D721Med (cell line): ENCODE measurements around the gene FBXW2.

Experiments used
- DNase-seq: peaks from one replicate; pipeline ENCODE4 v3.0.0; 2011; ENCODE audit warnings: low spot score; ENCODE audit not compliant: insufficient read length
- FAIRE-seq: peaks from 2 replicates; lab custom pipeline; 2011; peaks lifted over from hg19 to GRCh38; lab: Jason Lieb, UNC
- TF ChIP-seq, protein P1 (sequence below): IDR thresholded peaks from 2 replicates; pipeline ENCODE4 v1.5.1; 2012; ENCODE audit warnings: mild to moderate bottlenecking, control low read depth; ENCODE audit not compliant: insufficient read depth; ENCODE audit errors: missing control alignments

FBXW2 gene

DNA sequence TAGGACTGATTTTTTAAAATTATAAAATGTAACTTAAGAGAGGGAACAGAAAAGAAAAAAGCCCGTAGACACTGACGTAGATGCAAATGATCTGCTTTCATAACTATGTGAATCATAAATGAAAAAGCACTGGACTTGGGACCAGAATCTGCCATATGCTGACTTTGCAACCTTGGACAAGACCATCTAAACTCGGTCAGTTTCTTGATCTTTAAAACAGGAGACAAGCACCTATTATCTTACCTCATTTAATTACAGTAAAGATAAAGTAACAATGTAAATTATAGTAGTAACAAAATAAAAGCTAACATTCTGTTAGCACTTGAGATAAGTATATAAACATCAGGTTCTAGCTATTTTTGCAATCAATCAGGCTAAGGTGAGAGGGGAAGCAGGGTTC, 20.0 kb downstream of the FBXW2 start:
- TF ChIP-seq, protein P1, sequence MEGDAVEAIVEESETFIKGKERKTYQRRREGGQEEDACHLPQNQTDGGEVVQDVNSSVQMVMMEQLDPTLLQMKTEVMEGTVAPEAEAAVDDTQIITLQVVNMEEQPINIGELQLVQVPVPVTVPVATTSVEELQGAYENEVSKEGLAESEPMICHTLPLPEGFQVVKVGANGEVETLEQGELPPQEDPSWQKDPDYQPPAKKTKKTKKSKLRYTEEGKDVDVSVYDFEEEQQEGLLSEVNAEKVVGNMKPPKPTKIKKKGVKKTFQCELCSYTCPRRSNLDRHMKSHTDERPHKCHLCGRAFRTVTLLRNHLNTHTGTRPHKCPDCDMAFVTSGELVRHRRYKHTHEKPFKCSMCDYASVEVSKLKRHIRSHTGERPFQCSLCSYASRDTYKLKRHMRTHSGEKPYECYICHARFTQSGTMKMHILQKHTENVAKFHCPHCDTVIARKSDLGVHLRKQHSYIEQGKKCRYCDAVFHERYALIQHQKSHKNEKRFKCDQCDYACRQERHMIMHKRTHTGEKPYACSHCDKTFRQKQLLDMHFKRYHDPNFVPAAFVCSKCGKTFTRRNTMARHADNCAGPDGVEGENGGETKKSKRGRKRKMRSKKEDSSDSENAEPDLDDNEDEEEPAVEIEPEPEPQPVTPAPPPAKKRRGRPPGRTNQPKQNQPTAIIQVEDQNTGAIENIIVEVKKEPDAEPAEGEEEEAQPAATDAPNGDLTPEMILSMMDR = no peak
- FAIRE-seq = no peak
- DNase-seq = no peak

- TF ChIP-seq, protein P1 = no peak
- FAIRE-seq = no peak
Measured at GRCh38 chr9:120770931-120771330, 22.3 kb downstream of the FBXW2 start.

DNA sequence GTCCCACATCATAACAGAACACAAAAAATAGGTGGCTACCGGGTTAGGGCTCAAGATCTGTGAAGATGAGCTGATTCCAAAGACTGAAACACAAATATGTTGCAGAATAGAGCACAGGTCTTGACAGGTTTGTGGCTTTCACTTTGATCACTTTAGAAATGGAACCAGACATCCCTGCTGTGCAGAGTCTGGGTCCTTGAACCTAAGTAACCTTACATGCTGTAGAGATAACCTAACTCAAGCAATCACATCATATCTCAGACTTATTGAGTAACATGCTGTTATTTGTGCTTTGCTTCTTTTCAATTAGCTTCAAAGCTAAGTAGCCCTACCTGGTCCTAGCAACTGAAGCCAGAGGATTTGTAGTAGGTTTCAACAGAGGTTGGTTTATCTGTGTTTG, 24.3 kb downstream of the FBXW2 start:
- DNase-seq (no peak), FAIRE-seq (no peak)
- TF ChIP-seq, protein P1 = no peak

More at GRCh38 chr9:120770931-120771330, 22.3 kb downstream of the FBXW2 start:
- DNase-seq = no peak

DNA sequence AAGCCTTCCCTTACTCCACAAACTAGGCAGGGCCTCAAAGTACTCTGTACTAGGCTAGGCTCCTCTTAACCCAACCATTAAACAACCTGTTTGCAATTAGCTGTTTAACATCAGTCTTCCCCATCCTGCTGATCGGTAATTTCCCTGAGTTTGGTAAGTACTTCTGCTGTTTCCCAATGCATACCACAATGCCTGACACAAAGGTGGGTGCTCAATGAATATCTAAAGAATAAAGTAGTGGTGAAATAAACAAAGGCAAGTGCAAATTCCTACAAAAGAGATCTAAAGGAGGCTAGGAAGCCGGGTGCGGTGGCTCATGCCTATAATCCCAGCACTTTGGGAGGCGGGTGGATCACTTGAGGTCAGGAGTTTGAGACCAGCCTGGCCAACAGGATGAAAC, 25.0 kb downstream of the FBXW2 start:
- TF ChIP-seq, protein P1 = no peak
- FAIRE-seq (no peak), DNase-seq (no peak)

GRCh38 chr9:120767451-120767850, 25.8 kb downstream of the FBXW2 start:
- no peak for DNase-seq
- TF ChIP-seq, protein P1 = no peak
- FAIRE-seq = no peak

GRCh38 chr9:120765910-120766425, 27.2 kb downstream of the FBXW2 start:
- DNase-seq (no peak), FAIRE-seq (no peak)
- TF ChIP-seq, protein P1 = no peak

DNA sequence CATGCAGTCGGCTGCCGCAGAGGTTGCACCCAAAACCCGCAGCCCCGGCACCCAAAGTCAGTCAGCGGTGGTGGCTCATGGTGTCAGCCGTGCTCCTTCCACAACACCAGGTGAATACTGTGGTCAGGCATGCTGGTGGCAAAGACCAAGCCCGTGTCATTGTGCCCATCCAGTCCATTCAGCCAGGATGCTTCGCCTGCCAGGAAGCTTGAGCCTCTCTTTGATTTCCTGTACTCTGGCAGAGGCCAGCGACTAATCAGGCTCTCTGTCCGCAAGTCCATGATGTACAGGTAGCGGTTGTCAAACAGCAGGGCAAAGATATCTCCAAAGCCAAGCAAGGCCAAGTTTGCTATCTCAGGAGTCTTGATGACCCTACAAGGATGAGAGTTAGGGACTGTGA, 28.7 kb downstream of the FBXW2 start:
- TF ChIP-seq, protein P1 = no peak
- no peak for FAIRE-seq
- DNase-seq = no peak
